RWPE1 (cell line): ENCODE measurements around the gene GLI1.
"Not testable (repeated sequence)": the region's sequence is repeated elsewhere in the genome, so short reads cannot be mapped to it uniquely, and the experiment has no call there.

ENCODE experiments used
- CTCF ChIA-PET: fragments of 350-600 bp; sonication (Branson Sonifier 250); formaldehyde crosslinking; extraction: SDS; loops from one replicate; lab custom pipeline; 2021; lab: Yijun Ruan, JAX
- POLR2A ChIA-PET: fragments of 400-600 bp; formaldehyde crosslinking; extraction: SDS; loops from one replicate; lab custom pipeline; 2020; ENCODE audit warnings: antibody characterized with exemption; ENCODE audit not compliant: low non-redundant PET; lab: Yijun Ruan, JAX
- DNase-seq: peaks from one replicate; pipeline ENCODE4 v3.0.0; 2012; ENCODE audit warnings: low spot score
- H3K27ac ChIP-seq: fragments of 450-650 bp; 2 replicates; pipeline ENCODE4 v1.5.1; 2017
- CTCF ChIP-seq: fragments of 450-650 bp; conservative IDR thresholded peaks from 2 replicates; pipeline ENCODE4 v1.5.1; 2017; ENCODE audit warnings: low read depth, mild to moderate bottlenecking

Gene GLI1

GRCh38 chr12:57419495-57419894 lies 40.1 kb upstream of the GLI1 start:
- CTCF ChIA-PET: interaction anchor here (0.7 to 1.1 kb wide), 2 partner anchors 9 to 40 kb away, joined by 3 read pairs; no protein-coding TSS in a partner anchor
- TF ChIP-seq CTCF: no peak
- DNase-seq: no peak
- no peak overlapping the region for H3K27ac ChIP-seq
- POLR2A ChIA-PET: no interaction called here

DNA sequence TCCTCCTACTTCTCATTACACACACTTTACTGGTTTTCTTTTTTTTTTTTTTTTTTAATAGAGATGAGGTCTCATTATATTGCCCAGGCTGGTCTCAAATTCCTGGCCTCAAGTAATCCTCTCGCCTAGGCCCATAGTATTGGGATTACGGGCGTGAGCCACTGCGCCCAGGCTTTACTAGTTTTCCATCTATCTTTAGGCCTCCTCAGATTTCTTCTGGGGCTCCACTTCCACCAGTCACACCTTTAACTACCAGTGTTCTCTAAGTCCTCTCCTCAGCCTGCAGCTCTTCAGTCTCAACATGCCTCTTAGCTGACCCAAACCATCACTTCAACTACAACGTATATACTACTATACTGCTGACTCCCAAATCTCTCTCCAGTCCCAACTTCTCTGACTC lies 39.1 kb upstream of the GLI1 start:
- H3K27ac ChIP-seq: no peak overlapping the region
- TF ChIP-seq CTCF: no peak
- POLR2A ChIA-PET: no interaction called here
- CTCF ChIA-PET: interaction anchor here (0.6 kb wide), 1 partner anchor 78 kb away, joined by 4 read pairs; no protein-coding TSS in a partner anchor
- DNase-seq: no peak

DNA sequence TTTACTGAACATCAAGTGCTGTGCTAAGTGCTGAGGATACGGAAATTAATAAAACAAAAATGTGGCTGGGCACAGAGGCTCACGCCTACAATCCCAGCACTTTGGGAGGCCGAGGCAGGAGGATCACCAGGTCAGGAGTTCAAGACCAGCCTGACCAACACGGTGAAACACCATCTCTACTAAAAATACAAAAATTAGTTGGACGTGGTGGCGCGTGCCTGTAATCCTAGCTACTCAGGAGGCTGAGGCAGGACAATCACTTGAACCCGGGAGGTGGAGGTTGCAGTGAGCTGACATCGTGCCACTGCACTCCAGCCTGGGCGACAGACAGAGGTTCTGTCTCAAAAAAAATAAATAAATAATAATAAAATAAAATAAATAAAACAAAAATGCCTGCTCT lies 32.6 kb upstream of the GLI1 start:
- H3K27ac ChIP-seq, DNase-seq, CTCF ChIA-PET: not testable (repeated sequence)
- POLR2A ChIA-PET: interaction anchor here (0.7 kb wide), 1 partner anchor 112 kb away, joined by 5 read pairs; no protein-coding TSS in a partner anchor

GRCh38 chr12:57428965-57429364 lies 30.6 kb upstream of the GLI1 start:
- no peak for TF ChIP-seq CTCF
- ChIA-PET CTCF (no interaction called here), POLR2A (no interaction called here)
- H3K27ac ChIP-seq: peak overlapping the region; percentile 54
- no peak for DNase-seq

DNA sequence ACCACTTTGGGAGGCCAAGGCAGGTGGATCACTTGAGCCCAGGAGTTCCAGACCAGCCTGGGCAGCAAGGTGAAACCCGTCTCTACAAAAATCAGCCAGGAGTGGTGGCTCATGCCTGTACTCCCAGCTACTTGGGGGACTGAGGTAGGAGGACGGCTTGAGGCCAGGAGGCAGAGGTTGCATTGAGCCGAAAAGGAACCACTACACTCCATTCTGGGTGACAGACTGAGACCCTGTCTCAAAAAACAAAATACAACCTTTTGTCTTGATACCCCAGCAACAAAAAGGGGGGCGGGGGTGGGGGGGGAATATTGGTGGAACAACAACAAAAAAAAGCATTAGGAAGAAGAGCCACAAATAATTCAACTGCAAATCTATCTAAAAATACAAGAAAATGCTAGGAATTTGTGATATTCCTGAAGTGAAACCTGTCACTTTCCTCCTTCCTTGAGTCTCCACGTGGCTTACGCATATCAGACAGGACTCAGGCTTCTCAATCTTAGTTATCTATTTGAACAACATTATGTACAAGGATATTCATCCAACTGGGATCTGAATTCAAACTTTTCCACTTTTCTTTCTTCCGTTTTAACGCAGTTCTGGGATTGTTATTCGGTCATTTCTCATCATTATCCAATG lies 30.0 kb upstream of the GLI1 start:
- ChIA-PET POLR2A (no interaction called here), CTCF (interaction anchor here (0.5 to 0.7 kb wide), 2 partner anchors 11 to 78 kb away, joined by 3 to 4 read pairs; no protein-coding TSS in a partner anchor)
- peak overlapping the region; percentile 90 for H3K27ac ChIP-seq
- DNase-seq: peak; percentile 11
- TF ChIP-seq CTCF: no peak

DNA sequence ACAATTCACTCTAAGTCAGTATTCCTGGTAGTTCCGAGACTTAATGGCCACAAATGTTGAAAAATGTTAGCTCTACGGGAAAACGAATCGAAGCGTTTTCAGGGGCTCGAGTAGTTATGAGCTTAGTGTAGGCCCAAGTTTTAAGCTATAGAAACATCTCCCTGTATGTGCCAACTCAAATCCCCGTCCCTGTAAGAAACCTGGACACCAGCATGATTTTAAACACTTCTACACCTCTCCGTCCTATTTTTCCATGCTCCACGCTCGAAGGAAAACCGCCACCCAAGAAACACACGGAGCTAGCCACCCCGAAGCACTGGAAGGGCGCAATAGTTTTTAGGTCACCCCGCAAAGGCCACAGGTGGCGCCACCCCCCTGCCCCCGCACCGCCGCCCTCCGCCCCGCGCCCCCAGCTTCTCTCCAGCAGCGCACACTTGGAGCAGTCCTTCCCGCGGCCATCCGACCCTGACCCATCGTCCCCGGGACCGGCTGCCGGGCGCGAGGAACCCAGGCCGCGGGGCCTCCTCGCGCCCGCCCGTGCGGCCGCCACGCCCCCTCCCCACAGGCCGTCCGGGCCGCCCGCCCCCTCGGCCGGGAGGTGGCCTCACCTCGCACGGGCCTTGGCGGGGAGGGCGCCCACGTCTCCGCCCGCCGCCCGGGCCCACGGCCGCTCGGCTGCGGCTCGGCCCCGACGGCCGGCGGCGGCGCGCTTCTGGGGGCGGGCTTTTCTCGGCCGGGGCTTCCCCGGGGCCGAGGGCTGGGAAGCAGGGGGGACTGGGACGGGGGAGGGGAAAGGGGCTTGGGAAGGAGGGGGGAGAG lies 29.3 kb upstream of the GLI1 start:
- H3K27ac ChIP-seq: peak overlapping the region; percentile 90
- 0 out of 2 replicates have a peak, but pooled peaks have one; percentile 7 for TF ChIP-seq CTCF
- POLR2A ChIA-PET: no interaction called here
- peak; percentile 7 for DNase-seq
- CTCF ChIA-PET: interaction anchor here (0.5 to 0.7 kb wide), 2 partner anchors 12 to 79 kb away, joined by 3 to 4 read pairs; no protein-coding TSS in a partner anchor
